Anterior cingulate cortex (tissue), 58 donors: ENCODE results near the gene GFM2.
"Not testable (repeated sequence)": the region's sequence is repeated elsewhere in the genome, so short reads cannot be mapped to it uniquely, and the experiment has no call there.

Source experiments
- DNase-seq, 58 donors: peaks; one replicate each; lab custom pipeline; 2025; lab: John Stamatoyannopoulos, UW

The GFM2 gene, protein sequence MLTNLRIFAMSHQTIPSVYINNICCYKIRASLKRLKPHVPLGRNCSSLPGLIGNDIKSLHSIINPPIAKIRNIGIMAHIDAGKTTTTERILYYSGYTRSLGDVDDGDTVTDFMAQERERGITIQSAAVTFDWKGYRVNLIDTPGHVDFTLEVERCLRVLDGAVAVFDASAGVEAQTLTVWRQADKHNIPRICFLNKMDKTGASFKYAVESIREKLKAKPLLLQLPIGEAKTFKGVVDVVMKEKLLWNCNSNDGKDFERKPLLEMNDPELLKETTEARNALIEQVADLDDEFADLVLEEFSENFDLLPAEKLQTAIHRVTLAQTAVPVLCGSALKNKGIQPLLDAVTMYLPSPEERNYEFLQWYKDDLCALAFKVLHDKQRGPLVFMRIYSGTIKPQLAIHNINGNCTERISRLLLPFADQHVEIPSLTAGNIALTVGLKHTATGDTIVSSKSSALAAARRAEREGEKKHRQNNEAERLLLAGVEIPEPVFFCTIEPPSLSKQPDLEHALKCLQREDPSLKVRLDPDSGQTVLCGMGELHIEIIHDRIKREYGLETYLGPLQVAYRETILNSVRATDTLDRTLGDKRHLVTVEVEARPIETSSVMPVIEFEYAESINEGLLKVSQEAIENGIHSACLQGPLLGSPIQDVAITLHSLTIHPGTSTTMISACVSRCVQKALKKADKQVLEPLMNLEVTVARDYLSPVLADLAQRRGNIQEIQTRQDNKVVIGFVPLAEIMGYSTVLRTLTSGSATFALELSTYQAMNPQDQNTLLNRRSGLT

GRCh38 chr5:74766849-74767578, at the start of gene GFM2, which contains the start of gene NSA2:
TSS of gene GFM2 (minus strand) at chr5:74767117. CDS start at chr5:74763742, 3,375 bp downstream.
TSS of gene NSA2 (plus strand) at chr5:74767249. CDS start at chr5:74767361, 112 bp downstream.
- DNase-seq, result peak; percentile 73 to 98 (median 92)

DNA sequence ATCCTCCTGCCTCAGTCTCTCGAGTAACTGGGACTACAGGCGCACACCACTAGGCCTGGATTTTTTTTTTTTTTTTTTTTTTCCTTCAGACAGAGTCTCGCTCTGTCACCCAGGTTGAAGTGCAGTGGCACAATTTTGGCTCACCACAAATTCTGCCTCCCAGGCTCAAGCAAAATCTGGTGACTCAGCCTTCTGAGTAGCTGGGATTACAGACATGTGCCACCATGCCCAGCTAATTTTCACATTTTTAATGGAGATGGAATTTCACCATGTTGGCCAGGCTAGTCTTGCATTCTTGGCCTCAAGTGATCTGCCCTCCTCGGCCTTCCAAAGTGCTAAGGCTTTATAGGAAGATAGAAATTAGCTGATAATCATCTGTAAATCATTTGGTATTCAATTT, 44.0 kb upstream of the GFM2 start:
- no peak for DNase-seq

DNA sequence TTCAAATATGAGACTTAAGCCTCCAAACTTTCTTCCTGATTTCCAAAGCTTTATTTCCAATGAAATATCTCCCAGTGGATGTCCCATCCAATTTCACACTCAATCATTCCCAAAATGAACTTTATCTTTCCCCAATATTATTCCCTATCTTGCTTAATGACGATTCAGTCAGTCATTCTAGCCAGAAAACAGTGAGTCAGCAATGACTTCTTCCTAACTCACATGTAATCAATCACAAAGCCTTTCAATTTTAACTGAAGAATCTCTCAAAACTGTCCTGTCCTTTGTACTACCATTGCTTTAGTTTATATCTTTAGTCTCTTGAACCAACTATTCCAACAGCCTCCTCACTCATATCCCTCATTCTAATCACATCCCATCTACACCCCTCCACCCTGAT, 35.0 kb upstream of the GFM2 start:
- no peak for DNase-seq

GRCh38 chr5:74801197-74801596, 34.3 kb upstream of the GFM2 start:
- DNase-seq, result no peak

DNA sequence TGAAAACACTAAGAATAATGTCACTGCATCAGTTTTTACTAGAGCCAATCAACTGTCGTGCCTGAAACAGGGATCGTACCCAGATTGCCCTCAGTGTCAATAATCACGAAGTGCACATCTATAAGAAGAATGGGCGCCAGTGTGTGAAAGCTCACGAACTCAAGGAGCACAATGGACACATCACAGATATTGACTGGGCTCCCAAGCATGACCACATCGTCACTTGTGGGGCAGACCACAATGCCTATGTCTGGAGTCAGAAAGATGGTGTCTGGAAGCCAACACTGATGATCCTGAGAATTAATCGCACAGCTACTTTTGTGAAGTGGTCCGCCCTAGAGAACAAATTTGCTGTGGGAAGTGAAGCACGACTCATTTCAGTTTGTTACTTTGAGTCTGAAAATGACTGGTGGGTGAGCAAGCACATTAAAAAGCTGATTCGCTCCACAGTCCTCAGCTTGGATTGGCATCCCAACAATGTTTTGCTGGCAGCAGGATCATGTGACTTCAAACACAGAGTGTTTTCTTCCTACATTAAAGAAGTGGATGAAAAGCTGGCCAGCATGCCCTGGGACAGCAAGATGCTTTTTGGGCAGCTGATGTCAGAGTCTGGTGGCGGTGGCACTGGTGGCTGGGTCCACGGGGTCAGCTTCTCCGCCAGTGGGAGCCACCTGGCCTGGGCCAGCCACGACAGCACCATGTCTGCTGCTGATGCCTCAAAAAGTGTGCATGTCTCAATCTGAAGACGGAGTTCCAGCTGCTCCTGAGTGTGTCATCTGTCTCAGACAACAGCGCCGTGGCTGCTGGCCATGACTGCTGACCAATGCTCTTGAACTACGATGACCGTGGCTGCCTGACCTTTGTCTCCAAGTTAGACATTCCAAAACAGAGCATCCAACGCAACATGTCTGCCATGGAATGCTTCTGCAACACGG, 32.3 kb upstream of the GFM2 start:
- DNase-seq, result peak in 40 of 58 donors; percentile 1 to 80 (median 37)

DNA sequence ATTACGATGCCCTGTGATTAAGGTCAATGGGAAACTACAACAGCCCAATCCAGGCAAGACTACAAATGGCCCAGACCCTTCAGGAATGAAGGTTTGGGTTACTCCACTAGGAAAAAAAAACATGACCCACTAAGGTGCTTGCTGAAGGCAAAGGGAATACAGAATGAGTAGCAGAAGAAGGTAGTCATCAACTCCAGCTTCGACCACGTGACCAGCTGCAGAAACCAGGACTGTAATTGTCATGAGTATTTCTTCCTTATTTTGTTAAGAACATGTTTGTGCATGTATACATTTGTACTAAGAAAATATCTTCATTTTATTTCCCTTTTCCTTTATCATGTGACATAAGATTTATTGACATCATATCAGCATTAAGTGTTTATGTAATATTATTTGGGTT, 24.8 kb upstream of the GFM2 start:
- not testable (repeated sequence) for DNase-seq

GRCh38 chr5:74787424-74787823, 20.5 kb upstream of the GFM2 start:
- no peak for DNase-seq

DNA sequence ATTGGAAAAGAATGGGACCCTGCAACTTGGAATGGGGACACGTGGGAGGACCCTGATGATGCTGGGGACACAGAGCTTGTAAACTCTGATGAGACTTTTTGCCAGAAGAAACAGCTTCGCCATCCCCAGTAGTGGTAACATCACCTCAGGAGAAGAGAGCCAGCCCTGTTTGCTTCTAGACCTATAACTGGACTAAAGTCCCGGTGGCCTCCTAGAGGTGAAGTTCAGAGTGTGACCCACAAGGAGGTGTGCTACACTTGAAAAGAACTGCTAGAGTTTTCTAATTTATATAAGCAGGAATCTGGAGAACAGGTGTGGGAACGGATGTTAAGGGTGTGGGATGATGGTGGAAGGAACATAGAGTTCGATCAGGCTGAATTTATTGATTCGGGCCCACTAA, 19.9 kb upstream of the GFM2 start:
- DNase-seq, result no peak

DNA sequence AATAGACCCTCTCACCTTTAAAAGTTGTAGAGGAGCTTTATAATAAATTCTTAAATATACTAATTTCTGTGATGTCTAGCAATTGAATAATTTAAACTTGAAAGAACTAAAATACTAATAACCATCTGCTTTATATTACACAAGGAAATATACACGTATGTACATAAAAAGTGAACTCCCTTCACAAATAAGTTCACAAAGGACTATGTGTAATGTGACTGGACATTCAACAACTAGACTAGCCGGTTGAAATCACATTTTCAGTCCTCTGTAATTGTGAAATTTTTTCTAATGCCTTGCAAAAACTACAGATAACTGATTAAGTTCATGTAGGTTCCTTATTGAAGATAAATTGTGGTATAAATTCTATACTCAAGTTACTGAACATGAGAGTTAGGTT, 11.7 kb upstream of the GFM2 start:
- DNase-seq, result no peak

- DNase-seq, result no peak
Observed at GRCh38 chr5:74772359-74772758, 5.4 kb upstream of the GFM2 start.

DNA sequence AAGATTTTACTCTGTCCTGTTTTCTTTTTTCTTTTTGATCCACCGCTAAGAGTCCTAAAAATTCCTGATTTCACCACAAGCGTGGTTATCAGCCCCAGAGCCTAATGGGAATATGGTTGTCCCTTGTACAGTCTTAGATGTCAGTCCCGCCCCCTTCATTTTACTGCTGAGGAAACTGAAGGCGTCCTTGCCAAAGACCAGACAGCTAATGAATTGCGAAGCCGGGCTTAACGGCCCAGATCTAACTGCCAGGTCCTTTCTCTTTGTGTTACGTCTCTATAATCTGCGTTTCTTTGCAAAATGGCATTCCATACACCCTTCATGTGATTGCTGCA, 629 bp upstream of the GFM2 start:
- DNase-seq, result peak in 5 of 58 donors; percentile 17 to 46 (median 33)

- peak in 2 of 58 donors; percentile 22 to 29 for DNase-seq
Observed at GRCh38 chr5:74766418-74766848, 484 bp downstream of the GFM2 start.

- DNase-seq, result no peak
Observed at GRCh38 chr5:74765929-74766328, 988 bp downstream of the GFM2 start.

DNA sequence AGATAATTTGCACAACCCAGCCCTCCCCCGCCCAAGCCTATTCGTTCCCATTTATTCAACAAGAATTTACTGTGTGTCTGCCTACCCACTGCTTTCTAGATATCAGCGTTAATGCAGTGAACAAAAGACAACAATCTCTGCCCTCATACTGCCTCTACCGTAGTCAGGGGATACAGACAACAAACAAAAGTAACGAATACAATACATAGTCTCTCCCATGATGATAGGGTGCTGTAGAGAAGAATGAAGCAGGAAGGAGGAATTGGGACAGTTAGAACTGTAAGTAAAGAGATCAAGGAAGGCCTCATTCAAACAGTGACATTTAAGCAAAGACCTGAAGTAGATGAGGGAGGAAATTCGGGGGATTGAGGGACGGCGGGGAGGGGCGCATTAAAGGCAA, 1.7 kb downstream of the GFM2 start:
- DNase-seq, result no peak

GRCh38 chr5:74763504-74763903, 3.4 kb downstream of the GFM2 start:
- no peak for DNase-seq

DNA sequence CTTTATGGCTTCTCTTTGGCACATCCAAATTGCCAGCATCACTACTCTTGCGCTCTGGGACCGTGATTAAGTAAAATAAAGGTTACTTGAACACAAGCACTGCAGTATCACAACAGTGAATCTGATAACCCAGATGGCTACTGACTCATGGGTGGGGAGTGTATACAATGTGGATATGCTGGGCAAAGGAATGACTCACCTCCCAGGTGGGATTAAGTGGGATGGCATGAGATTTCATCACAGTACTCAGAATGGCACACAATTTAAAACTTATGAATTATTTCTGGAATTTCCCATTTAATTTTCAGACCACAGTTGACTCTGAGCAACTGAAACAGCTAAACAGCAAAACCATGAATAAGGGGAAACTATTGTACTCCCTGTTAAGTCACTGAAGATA, 4.3 kb downstream of the GFM2 start:
- no peak for DNase-seq

DNA sequence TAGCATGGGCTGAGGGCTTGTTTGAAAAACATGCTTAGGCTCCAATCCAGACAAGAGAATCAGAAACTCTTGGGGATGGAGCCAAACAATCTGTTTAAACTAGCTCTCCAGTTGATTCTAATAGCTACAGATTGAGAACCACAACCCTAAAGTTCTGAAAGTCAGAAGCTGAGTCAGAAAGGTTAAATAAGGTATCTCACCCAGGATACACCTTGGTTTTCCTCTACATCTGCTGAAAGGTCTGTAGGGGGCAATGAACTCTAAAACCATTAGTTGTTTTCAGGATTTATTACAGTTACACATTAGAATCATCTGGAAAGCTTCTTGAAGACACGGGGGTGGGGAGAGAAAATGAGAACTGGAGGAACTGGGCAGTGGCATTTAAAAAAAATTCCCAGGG, 5.7 kb downstream of the GFM2 start:
- DNase-seq, result no peak

- DNase-seq, result not testable (repeated sequence)
Observed at GRCh38 chr5:74748742-74749141, 18.2 kb downstream of the GFM2 start.

GRCh38 chr5:74738406-74738805, 28.5 kb downstream of the GFM2 start:
- DNase-seq, result no peak

- peak in 12 of 58 donors; percentile 0 to 33 (median 2) for DNase-seq
Observed at GRCh38 chr5:74736759-74737158, 30.2 kb downstream of the GFM2 start.
